Gastrocnemius medialis (tissue), 4 donors: ENCODE results near the gene ZBTB7C.
A peak's percentile ranks its signal among the peaks of the same experiment; 100 is the strongest.

Experiments
- CTCF ChIP-seq, 5 experiments: fragments of 450-650 bp in 3 of 5; fragments of 200-600 bp in 2 of 5; sonication (generic) in 2 of 5; IDR thresholded peaks in 4 of 5; conservative IDR thresholded peaks in 1 of 5; 1 replicate in 4 of 5; 2 replicates in 1 of 5; pipeline ENCODE4 v1.5.1; 2016 to 2019; ENCODE audit warnings: antibody characterized with exemption in 5 of 5, mild to moderate bottlenecking in 3 of 5, moderate library complexity in 3 of 5
- POLR2A ChIP-seq, 2 donors: fragments of 450-650 bp; IDR thresholded peaks; one replicate each; pipeline ENCODE4 v1.6.1; 2017; ENCODE audit warnings: antibody characterized with exemption in 2 of 2, mild to moderate bottlenecking in 2 of 2, moderate library complexity in 2 of 2

GRCh38 chr18:47997338-47997780 lies 411.8 kb downstream of the ZBTB7C start:
- TF ChIP-seq CTCF (IDR thresholded peaks at IDR 0.05 in 4 of 5, conservative IDR thresholded peaks at IDR 0.05 in 1 of 5) (peak in 1 of 5 experiments; percentile 13), POLR2A (IDR thresholded peaks at IDR 0.05) (no peak)
